Jurkat, Clone E6-1 (cell line): ENCODE measurements around the gene LRRC75B.

Experiments used
- DNase-seq: peaks from one replicate; pipeline ENCODE4 v3.0.0-alpha.2; 2011; ENCODE audit warnings: low read depth, low spot score
- H3K4me3 ChIP-seq: 2 replicates; pipeline ENCODE4 v1.5.1; 2011; ENCODE audit warnings: mild to moderate bottlenecking, low read length, control low read depth, moderate library complexity

LRRC75B gene

DNA sequence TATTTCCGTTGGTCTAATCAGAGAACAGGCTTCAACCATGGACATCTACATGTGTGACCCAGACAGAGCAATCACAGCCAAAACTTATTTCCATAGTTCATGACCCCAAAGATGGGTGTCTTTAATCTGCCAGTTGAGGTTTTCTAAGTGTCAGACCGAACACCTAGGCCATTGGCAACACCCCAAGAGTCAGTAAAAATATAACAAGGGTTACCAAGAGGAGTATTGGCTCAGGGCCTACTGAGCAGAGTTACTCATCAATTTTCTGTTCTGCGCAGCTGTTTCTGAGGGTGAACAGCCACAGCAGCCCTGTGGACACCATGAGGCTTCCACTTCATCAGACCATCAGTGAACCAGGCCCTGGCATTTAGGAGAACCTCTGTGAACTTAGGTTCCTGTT is 56.8 kb downstream of the LRRC75B start:
- DNase-seq = no peak

More for the DNA sequence above, 56.8 kb downstream of the LRRC75B start:
- H3K4me3 ChIP-seq = no peak overlapping the region
